NCI-H1417 treated with DMSO at 0.1 percent for 48 hours (cell line): Measurements from ENCODE around the gene CES4A.
"Not testable (repeated sequence)": the region's sequence is repeated elsewhere in the genome, so short reads cannot be mapped to it uniquely, and the experiment has no call there.

ENCODE experiments used
- DNase-seq: peaks from one replicate; lab custom pipeline; 2025; lab: John Stamatoyannopoulos, UW

CES4A gene

GRCh38 chr16:67022531-67023214 is 34.3 kb downstream of the CES4A start:
- no peak for DNase-seq

- no peak for DNase-seq
These were observed 35.3 kb downstream of the CES4A start for GRCh38 chr16:67023689-67024088.

- no peak for DNase-seq
These were observed 36.2 kb downstream of the CES4A start for GRCh38 chr16:67024384-67025209.

GRCh38 chr16:67025210-67025550 is 36.8 kb downstream of the CES4A start:
- no peak for DNase-seq

- DNase-seq, result no peak
These were observed 38.2 kb downstream of the CES4A start for GRCh38 chr16:67026570-67026969.

- no peak for DNase-seq
These were observed 38.7 kb downstream of the CES4A start for GRCh38 chr16:67027046-67027445.

GRCh38 chr16:67028167-67028695 is 39.8 kb downstream of the CES4A start:
- DNase-seq, result no peak

GRCh38 chr16:67028696-67029253 is 40.4 kb downstream of the CES4A start, which contains the start of gene CBFB:
Gene CBFB, plus strand, starts transcription at chr16:67029149. Its CDS starts 259 bp downstream, at chr16:67029408.
- DNase-seq, result peak; percentile 29

GRCh38 chr16:67029254-67030096 is 41.1 kb downstream of the CES4A start:
- DNase-seq, result no peak

GRCh38 chr16:67030221-67030962 is 42.0 kb downstream of the CES4A start:
- DNase-seq, result no peak

GRCh38 chr16:67034487-67034886 is 46.1 kb downstream of the CES4A start:
- no peak for DNase-seq

GRCh38 chr16:67035364-67035763 is 47.0 kb downstream of the CES4A start:
- no peak for DNase-seq

GRCh38 chr16:67036323-67036741 is 47.9 kb downstream of the CES4A start:
- DNase-seq, result no peak

GRCh38 chr16:67039260-67040020 is 51.1 kb downstream of the CES4A start:
- DNase-seq, result no peak

GRCh38 chr16:67040166-67040565 is 51.8 kb downstream of the CES4A start:
- DNase-seq, result no peak

- no peak for DNase-seq
These were observed 52.5 kb downstream of the CES4A start for GRCh38 chr16:67040906-67041305.

- not testable (repeated sequence) for DNase-seq
These were observed 53.1 kb downstream of the CES4A start for GRCh38 chr16:67041520-67041919.

GRCh38 chr16:67043420-67043819 is 55.0 kb downstream of the CES4A start:
- DNase-seq, result no peak

- no peak for DNase-seq
These were observed 62.4 kb downstream of the CES4A start for GRCh38 chr16:67050796-67051195.

GRCh38 chr16:67052399-67052798 is 64.0 kb downstream of the CES4A start:
- DNase-seq, result no peak
